ENCODE data around the gene PAK5.

Gene PAK5

DNA sequence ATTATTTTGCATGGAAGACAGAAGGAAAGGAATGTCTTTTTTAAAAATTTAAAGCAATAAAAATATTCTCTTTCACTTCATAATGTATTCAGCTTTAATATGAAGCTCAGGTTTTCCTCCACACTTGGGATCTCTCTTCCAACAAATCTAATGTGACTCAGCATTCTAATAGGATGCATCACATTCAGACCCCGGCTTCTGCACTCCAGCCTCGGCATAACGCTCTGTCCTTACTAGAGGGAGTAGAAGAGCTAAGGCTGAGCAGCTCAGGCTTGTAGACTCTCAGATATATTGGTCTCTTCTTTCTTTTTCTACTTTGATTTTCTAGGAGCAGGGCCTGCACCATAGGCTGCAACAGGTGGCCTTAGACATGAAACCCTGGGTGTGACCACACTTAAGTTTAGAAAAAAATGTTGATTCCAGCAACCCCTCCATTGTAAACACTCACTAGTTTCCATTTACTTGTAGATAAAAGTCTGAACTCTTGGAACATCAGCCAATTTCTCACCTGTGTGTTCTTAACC, 161.7 kb downstream of the PAK5 start:
- H3K4me3 ChIP-seq (ENCODE audit: low read length) = no peak overlapping the region
- no peak for TF ChIP-seq CTCF (conservative IDR thresholded peaks at IDR 0.05; ENCODE audit: low read length)
- DNase-seq (ENCODE audit: low read depth) = no peak

- H3K4me3 ChIP-seq (ENCODE audit: low read length) = no peak overlapping the region
- TF ChIP-seq CTCF (conservative IDR thresholded peaks at IDR 0.05; ENCODE audit: low read length) = no peak
- DNase-seq (ENCODE audit: low read depth) = no peak
Observed at GRCh38 chr20:9672981-9673380, 165.9 kb downstream of the PAK5 start.

- TF ChIP-seq CTCF (conservative IDR thresholded peaks at IDR 0.05; ENCODE audit: low read length) = no peak
- H3K4me3 ChIP-seq (ENCODE audit: low read length) = no peak overlapping the region
Observed at GRCh38 chr20:9672027-9672426, 166.8 kb downstream of the PAK5 start.

GRCh38 chr20:9668381-9668780, 170.5 kb downstream of the PAK5 start:
- no peak for TF ChIP-seq CTCF (conservative IDR thresholded peaks at IDR 0.05; ENCODE audit: low read length)
- DNase-seq (ENCODE audit: low read depth) = no peak
- H3K4me3 ChIP-seq (ENCODE audit: low read length) = no peak overlapping the region

More at GRCh38 chr20:9672027-9672426, 166.8 kb downstream of the PAK5 start:
- DNase-seq (ENCODE audit: low read depth) = no peak

DNA sequence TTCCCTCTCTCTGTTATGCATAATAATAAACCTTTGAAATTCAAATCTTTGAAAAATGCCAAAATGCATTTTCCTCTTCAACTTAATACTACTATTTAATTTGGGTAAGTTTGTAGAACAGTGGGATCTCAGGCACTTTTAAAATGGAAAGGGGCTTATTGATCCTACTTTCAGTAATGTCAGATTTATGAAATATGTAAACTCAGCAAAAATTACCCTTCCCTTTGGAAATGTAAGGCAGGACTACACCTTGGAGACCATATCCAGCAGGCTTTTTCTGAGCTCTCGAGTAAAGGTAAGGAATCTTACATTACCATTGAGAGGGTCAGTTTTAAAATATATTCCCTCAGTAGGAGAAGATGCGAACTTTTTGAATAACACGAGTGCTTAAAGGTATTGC, 175.5 kb downstream of the PAK5 start:
- H3K4me3 ChIP-seq (ENCODE audit: low read length) = no peak overlapping the region
- TF ChIP-seq CTCF (conservative IDR thresholded peaks at IDR 0.05; ENCODE audit: low read length) = no peak
- DNase-seq (ENCODE audit: low read depth) = no peak

GRCh38 chr20:9660236-9660868, 178.5 kb downstream of the PAK5 start:
- DNase-seq (ENCODE audit: low read depth) = peak; percentile 11

More at GRCh38 chr20:9660236-9660868, 178.5 kb downstream of the PAK5 start:
- H3K4me3 ChIP-seq (ENCODE audit: low read length) = no peak overlapping the region
- no peak for TF ChIP-seq CTCF (conservative IDR thresholded peaks at IDR 0.05; ENCODE audit: low read length)
